ENCODE data around the gene RC3H2. TPM values are rescaled to one million over a fixed set of nuclear protein-coding genes. Genes with fewer than 3 reads are reported as not detected.

Gene RC3H2
- total RNA-seq, result 10 to 100 TPM; 36.2 to 52.2 (median 45.4) TPM
- polyA plus RNA-seq, result 10 to 100 TPM; 11.7 to 21.3 TPM
- long read RNA-seq, donor 1, partial matches to known transcripts, result 5 of 23 reads
- long read RNA-seq, donor 1, other reads (novel, unspliced or antisense), result 14 of 23 reads
- long read RNA-seq, donor 2, transcript RC3H2-202 (21 exons, 3,991 nt), result minor isoform, 6 of 33 reads
- long read RNA-seq, donor 2, transcript RC3H2-205 (18 exons, 3,623 nt), result major isoform, 9 of 33 reads
- long read RNA-seq, donor 2, partial matches to known transcripts, result 5 of 33 reads
- long read RNA-seq, donor 2, other reads (novel, unspliced or antisense), result 13 of 33 reads
- long read RNA-seq, donor 3, transcript RC3H2-202 (21 exons, 3,991 nt), result major isoform, 5 of 41 reads
- long read RNA-seq, donor 3, partial matches to known transcripts, result 9 of 41 reads
- long read RNA-seq, donor 3, other reads (novel, unspliced or antisense), result 25 of 41 reads

GRCh38 chr9:122904823-122905710, at the start of gene RC3H2:
Gene RC3H2 (minus strand): TSS chr9:122905359. CDS start chr9:122897509, 7,850 bp downstream.
- DNase-seq, result peak; percentile 97 to 99 (median 99)
- H3K4me1 ChIP-seq, result peaks cover 3 to 44% (median 29%) of the 10 kb centered on the region in 12 donors
- intact Hi-C loops (cut with DNase I), result loop anchor here in 4 of 10 donors (1.0 to 10.0 kb wide), 7 partner anchors 8 to 360 kb away; partner anchors contain the start of genes RABGAP1 (in 2 of the 4), STRBP (in 1 of the 4) and ZBTB6 (in 1 of the 4)

GRCh38 chr9:122954253-122954691, 49.1 kb upstream of the RC3H2 start:
- no peak overlapping the region for H3K4me3 ChIP-seq
- H3K27ac ChIP-seq, result peak overlapping the region in 3 of 12 donors; percentile 4 to 21 (median 19)
- peaks cover 0 to 10% (median 0%) of the 10 kb centered on the region in 9 donors for H3K36me3 ChIP-seq
- ATAC-seq (no peak), DNase-seq (no peak)
- TF ChIP-seq POLR2A (IDR thresholded peaks at IDR 0.05) (no peak), CTCF (IDR thresholded peaks at IDR 0.05) (no peak)
- intact Hi-C loops (cut with DNase I), result no loop called here
- no peaks in the 10 kb centered on the region for H3K27me3 ChIP-seq
- H3K4me1 ChIP-seq, result peaks cover 0 to 39% (median 22%) of the 10 kb centered on the region in 12 donors
- H3K9me3 ChIP-seq, result no peaks in the 10 kb centered on the region

More at GRCh38 chr9:122904823-122905710, at the start of gene RC3H2:
- Histone ChIP-seq H3K36me3 (peaks cover 0 to 25% (median 14%) of the 10 kb centered on the region in 9 donors), H3K27ac (peak within 1 kb of the TSS; percentile 87 to 98 (median 96)), H3K4me3 (peak within 1 kb of the TSS; percentile 75 to 93 (median 86)), H3K9me3 (no peaks in the 10 kb centered on the region), H3K27me3 (no peaks in the 10 kb centered on the region)
- TF ChIP-seq POLR2A (IDR thresholded peaks at IDR 0.05) (peak; percentile 90 to 98), CTCF (IDR thresholded peaks at IDR 0.05) (peak in 1 of 12 donors; percentile 8)
- WGBS, 4 donors, result 0% methylated on average over 28 to 77 of the region's 77 CpGs
- peak; percentile 98 to 99 (median 99) for ATAC-seq

- H3K4me1 ChIP-seq, result peaks cover 0 to 57% (median 32%) of the 10 kb centered on the region in 12 donors
- 93 to 100% (median 97%) methylated on average over 1 of the region's 1 CpG for WGBS, 4 donors
- DNase-seq, result no peak
- H3K9me3 ChIP-seq, result no peaks in the 10 kb centered on the region
- no peak overlapping the region for H3K27ac ChIP-seq
- no peak overlapping the region for H3K4me3 ChIP-seq
- intact Hi-C loops (cut with DNase I), result no loop called here
- peaks cover 0 to 2% (median 0%) of the 10 kb centered on the region in 9 donors for H3K36me3 ChIP-seq
- no peak for ATAC-seq
- H3K27me3 ChIP-seq, result no peaks in the 10 kb centered on the region
- no peak for TF ChIP-seq CTCF (IDR thresholded peaks at IDR 0.05)
- no peak for TF ChIP-seq POLR2A (IDR thresholded peaks at IDR 0.05)
Observed at GRCh38 chr9:122951056-122951455, 45.9 kb upstream of the RC3H2 start.
